Neural cell (in vitro differentiated cells): Measurements from ENCODE around the gene AFAP1L1.

ENCODE experiments used
- CTCF ChIP-seq: fragments of 450-650 bp; IDR thresholded peaks from 2 replicates; pipeline ENCODE4 v1.5.1; 2014; ENCODE audit warnings: antibody characterized with exemption, mild to moderate bottlenecking, moderate library complexity; ENCODE audit not compliant: poor library complexity, severe bottlenecking
- EP300 ChIP-seq: fragments of 450-650 bp; conservative IDR thresholded peaks from 2 replicates; pipeline ENCODE4 v1.6.1; 2014; ENCODE audit warnings: antibody characterized with exemption, mild to moderate bottlenecking, moderate library complexity; ENCODE audit not compliant: poor library complexity, severe bottlenecking
- EZH2 ChIP-seq: fragments of 200-600, 300-800 bp; shearing (Covaris generic), sonication (generic); IDR thresholded peaks from 2 replicates; pipeline ENCODE4 v1.6.1; 2014; ENCODE audit warnings: antibody characterized with exemption, low read length, borderline replicate concordance, mild to moderate bottlenecking; ENCODE audit not compliant: insufficient read depth, poor library complexity, severe bottlenecking
- MXI1 ChIP-seq: fragments of 450-650 bp; conservative IDR thresholded peaks from 2 replicates; pipeline ENCODE4 v1.6.1; 2014; ENCODE audit warnings: antibody characterized with exemption, mild to moderate bottlenecking; ENCODE audit not compliant: poor library complexity, severe bottlenecking
- POLR2AphosphoS5 ChIP-seq: IDR thresholded peaks from 2 replicates; pipeline ENCODE4 v1.6.1; 2012
- RAD21 ChIP-seq: fragments of 450-650 bp; conservative IDR thresholded peaks from 2 replicates; pipeline ENCODE4 v1.6.1; 2014; ENCODE audit warnings: antibody characterized with exemption, mild to moderate bottlenecking, moderate library complexity
- TAF1 ChIP-seq: IDR thresholded peaks from 2 replicates; pipeline ENCODE4 v1.6.1; 2012; ENCODE audit warnings: low read depth

- TF ChIP-seq EP300 = no peak
- no peak for TF ChIP-seq RAD21
- TF ChIP-seq CTCF = no peak
- TF ChIP-seq EZH2 = no peak
- TF ChIP-seq MXI1 = no peak
- no peak for TF ChIP-seq POLR2AphosphoS5
- no peak for TF ChIP-seq TAF1
These were observed 30.2 kb downstream of the AFAP1L1 start for GRCh38 chr5:149301744-149302380.
